BE2C (cell line): ENCODE data around the gene LAMA5.

Experiments used
- DNase-seq: peaks from one replicate; pipeline ENCODE4 v3.0.0-alpha.2; 2020
- H3K27me3 ChIP-seq: fragments of 250-450 bp; sonication (Bioruptor Pico); 2 replicates; pipeline ENCODE4 v1.5.1; 2020; ENCODE audit warnings: mild to moderate bottlenecking
- H3K36me3 ChIP-seq: fragments of 250-450 bp; sonication (Bioruptor Pico); 2 replicates; pipeline ENCODE4 v1.5.1; 2020; ENCODE audit warnings: mild to moderate bottlenecking
- H3K4me1 ChIP-seq: fragments of 250-450 bp; sonication (Bioruptor Pico); 2 replicates; pipeline ENCODE4 v1.5.1; 2020
- H3K4me3 ChIP-seq: 2 replicates; pipeline ENCODE4 v1.5.1; 2011; ENCODE audit warnings: low read depth, low read length
- H3K9me3 ChIP-seq: fragments of 250-450 bp; sonication (Bioruptor Pico); 2 replicates; pipeline ENCODE4 v1.5.1; 2020
- TF ChIP-seq, protein P1 (sequence below): IDR thresholded peaks from 2 replicates; pipeline ENCODE4 v1.5.1; 2012; ENCODE audit warnings: mild to moderate bottlenecking, low read depth, low read length

The LAMA5 gene

DNA sequence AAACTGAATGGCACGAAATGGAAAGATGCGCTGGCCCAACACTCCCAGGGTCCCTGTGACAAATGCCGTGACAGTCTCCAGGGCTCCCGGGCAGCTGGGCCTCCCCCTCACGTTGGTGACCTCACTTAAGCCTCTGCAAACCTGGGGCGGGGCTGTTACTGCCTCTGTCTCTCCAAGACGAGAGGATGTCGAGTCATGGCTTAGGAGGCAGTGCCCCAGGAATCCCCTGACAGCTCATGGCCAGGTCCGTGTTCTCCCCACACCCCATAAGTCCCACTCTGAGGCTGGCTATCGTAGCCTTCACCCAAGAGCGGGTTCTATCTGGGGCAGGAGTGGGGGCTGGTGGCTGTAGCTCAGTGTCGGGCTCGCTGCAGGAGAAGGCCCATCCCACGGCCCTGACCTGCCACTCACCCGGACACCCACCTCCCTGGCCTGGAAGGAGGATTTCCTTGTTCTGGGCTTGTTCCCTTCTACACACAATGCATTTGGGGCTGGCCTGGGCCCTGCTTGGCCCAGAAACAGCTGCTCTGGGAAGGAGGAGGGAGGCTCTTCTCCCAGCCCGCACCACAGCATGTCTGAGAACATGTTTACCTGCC, 14.2 kb upstream of the LAMA5 start:
- no peak for DNase-seq
- TF ChIP-seq, protein P1, sequence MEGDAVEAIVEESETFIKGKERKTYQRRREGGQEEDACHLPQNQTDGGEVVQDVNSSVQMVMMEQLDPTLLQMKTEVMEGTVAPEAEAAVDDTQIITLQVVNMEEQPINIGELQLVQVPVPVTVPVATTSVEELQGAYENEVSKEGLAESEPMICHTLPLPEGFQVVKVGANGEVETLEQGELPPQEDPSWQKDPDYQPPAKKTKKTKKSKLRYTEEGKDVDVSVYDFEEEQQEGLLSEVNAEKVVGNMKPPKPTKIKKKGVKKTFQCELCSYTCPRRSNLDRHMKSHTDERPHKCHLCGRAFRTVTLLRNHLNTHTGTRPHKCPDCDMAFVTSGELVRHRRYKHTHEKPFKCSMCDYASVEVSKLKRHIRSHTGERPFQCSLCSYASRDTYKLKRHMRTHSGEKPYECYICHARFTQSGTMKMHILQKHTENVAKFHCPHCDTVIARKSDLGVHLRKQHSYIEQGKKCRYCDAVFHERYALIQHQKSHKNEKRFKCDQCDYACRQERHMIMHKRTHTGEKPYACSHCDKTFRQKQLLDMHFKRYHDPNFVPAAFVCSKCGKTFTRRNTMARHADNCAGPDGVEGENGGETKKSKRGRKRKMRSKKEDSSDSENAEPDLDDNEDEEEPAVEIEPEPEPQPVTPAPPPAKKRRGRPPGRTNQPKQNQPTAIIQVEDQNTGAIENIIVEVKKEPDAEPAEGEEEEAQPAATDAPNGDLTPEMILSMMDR = no peak
- no peaks in the 10 kb centered on the region for H3K9me3 ChIP-seq
- H3K4me3 ChIP-seq = no peak overlapping the region
- H3K27me3 ChIP-seq = no peaks in the 10 kb centered on the region
- H3K4me1 ChIP-seq = peaks cover 15% of the 10 kb centered on the region
- H3K36me3 ChIP-seq = peaks cover 3% of the 10 kb centered on the region; the same call in 1 of the 2 replicates

GRCh38 chr20:62378215-62378614, 11.1 kb upstream of the LAMA5 start:
- no peaks in the 10 kb centered on the region for H3K9me3 ChIP-seq
- DNase-seq = no peak
- H3K27me3 ChIP-seq = no peaks in the 10 kb centered on the region
- TF ChIP-seq, protein P1 = no peak
- no peak overlapping the region for H3K4me3 ChIP-seq
- peaks cover 21% of the 10 kb centered on the region for H3K4me1 ChIP-seq
- peaks cover 3% of the 10 kb centered on the region; the same call in 1 of the 2 replicates for H3K36me3 ChIP-seq

DNA sequence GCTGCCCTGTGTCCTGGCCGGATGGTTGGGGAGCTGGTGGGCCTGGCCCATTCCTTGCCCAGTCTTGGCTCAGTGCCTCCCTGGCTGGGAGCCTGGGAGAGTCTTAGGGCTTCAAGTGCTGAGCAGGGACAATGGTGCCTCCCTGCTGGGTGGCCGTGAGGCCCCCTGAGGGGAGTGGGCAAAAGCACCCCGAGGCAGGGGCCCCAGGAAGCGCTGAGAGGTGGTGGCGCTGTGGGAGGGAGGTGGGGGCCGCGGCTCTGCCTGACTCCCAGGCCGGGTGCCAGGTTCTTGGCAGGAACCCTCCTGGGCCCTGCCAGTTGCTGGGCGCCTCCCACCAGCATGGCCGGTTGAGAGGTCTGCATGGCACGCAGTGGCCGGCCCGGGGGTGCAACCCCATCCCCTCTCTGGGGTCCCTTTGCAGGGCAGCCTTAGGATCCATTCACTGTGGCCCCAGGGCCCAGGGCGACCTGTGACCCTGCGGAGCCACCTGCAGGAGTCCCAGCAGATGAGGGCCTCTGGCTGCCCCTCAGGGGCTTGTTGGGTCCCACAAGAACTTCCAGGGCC, 10.6 kb upstream of the LAMA5 start:
- TF ChIP-seq, protein P1 = no peak
- no peak for DNase-seq
- Histone ChIP-seq H3K4me3 (no peak overlapping the region), H3K9me3 (no peaks in the 10 kb centered on the region), H3K4me1 (peaks cover 21% of the 10 kb centered on the region), H3K27me3 (no peaks in the 10 kb centered on the region), H3K36me3 (peaks cover 3% of the 10 kb centered on the region; the same call in 1 of the 2 replicates)

- H3K4me1 ChIP-seq = peaks cover 18% of the 10 kb centered on the region
- peaks cover 3% of the 10 kb centered on the region; the same call in 1 of the 2 replicates for H3K36me3 ChIP-seq
- DNase-seq = no peak
- H3K4me3 ChIP-seq = no peak overlapping the region
- TF ChIP-seq, protein P1 = no peak
- no peaks in the 10 kb centered on the region for H3K9me3 ChIP-seq
- no peaks in the 10 kb centered on the region for H3K27me3 ChIP-seq
Measured at GRCh38 chr20:62377064-62377461, 10.0 kb upstream of the LAMA5 start.

DNA sequence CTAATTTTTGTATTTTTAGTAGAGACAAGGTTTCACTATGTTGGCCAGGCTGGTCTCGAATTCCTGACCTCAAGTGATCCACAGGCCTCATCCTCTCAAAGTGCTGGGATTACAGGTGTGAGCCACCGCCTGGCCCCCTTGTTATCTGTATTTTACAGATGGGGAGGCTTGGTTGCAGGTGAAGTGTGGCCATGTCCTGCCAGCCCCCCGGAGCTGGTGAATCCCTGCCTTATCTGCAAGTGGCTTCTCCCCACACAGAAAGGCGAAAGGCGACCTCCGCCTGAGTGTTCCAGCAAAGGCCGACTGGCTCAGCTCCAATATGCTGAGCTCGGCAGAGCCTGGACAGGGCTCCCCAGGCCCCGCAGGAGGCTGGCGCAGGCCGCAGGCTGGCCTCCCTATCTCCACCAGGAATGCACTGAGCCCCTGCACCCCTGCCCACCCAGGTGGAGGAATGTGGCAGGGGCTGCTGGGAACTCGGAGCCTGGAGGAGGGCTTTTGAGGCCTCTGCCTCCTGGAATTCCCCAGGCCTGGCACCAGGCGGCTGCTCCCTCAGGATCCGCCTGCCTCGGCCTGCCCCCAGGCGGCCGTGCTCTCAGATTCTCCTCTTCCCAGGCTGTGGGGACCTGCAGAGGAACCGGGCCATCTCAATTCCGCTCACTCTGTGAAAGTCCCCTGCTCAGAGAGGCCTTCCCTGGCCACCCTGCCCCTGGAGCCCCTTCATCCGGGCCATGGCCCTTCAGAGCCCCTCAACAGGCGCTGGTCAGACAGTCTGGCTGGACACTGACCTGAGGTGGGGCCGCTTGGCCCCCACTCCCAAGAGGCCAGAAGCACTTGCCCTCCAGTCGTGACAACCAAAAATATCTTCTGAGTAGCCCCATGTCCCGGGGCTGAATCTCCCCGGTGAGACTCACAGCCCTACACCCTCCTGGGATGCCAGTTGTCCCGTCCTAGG, 9.3 kb upstream of the LAMA5 start:
- Histone ChIP-seq H3K27me3 (no peaks in the 10 kb centered on the region), H3K9me3 (no peaks in the 10 kb centered on the region), H3K36me3 (no peaks in the 10 kb centered on the region), H3K4me3 (no peak overlapping the region), H3K4me1 (peaks cover 18% of the 10 kb centered on the region)
- DNase-seq = peak; percentile 78
- TF ChIP-seq, protein P1 = peak; percentile 56
